GM12878 (cell line): ENCODE measurements around the gene PDGFB. TPM values are rescaled to one million over a fixed set of nuclear protein-coding genes. Genes with fewer than 3 reads are reported as not detected.

Experiments used
- FOXK2 ChIP-seq: fragments of 450-650 bp; IDR thresholded peaks from 2 replicates; pipeline ENCODE4 v1.6.1; 2017; ENCODE audit warnings: mild to moderate bottlenecking, moderate library complexity
- MYC ChIP-seq: IDR thresholded peaks from 2 replicates; pipeline ENCODE4 v1.6.1; 2011; ENCODE audit warnings: mild to moderate bottlenecking, low read length, moderate library complexity, inconsistent platforms; ENCODE audit not compliant: insufficient read depth, insufficient replicate concordance, insufficient read length, severe bottlenecking
- NFYB ChIP-seq: IDR thresholded peaks from 2 replicates; pipeline ENCODE4 v1.6.1; 2011; ENCODE audit warnings: low read depth, mild to moderate bottlenecking, low read length, improper control_type of control experiment, moderate library complexity; ENCODE audit not compliant: insufficient read depth
- PRDM15 ChIP-seq: fragments of 450-650 bp; formaldehyde crosslinking; IDR thresholded peaks from 2 replicates; pipeline ENCODE4 v1.4.0; 2020; ENCODE audit warnings: mild to moderate bottlenecking, moderate library complexity
- REST ChIP-seq: IDR thresholded peaks from 2 replicates; pipeline ENCODE4 v1.6.1; 2012; ENCODE audit warnings: mild to moderate bottlenecking, low read depth, low read length
- RFX5 ChIP-seq: IDR thresholded peaks from 2 replicates; pipeline ENCODE4 v1.6.1; 2011; ENCODE audit warnings: low read depth, low read length, improper control_type of control experiment
- SUZ12 ChIP-seq: fragments of 200-600 bp; sonication (generic); IDR thresholded peaks from one replicate; pipeline ENCODE4 v1.6.1; 2018; ENCODE audit warnings: antibody characterized with exemption, mild to moderate bottlenecking; ENCODE audit not compliant: unreplicated experiment
- ZNF592 ChIP-seq: fragments of 450-650 bp; IDR thresholded peaks from 2 replicates; pipeline ENCODE4 v1.6.1; 2017; ENCODE audit warnings: mild to moderate bottlenecking, moderate library complexity
- polyA plus RNA-seq, 11 experiments: library from polyadenylated mRNA; depleted of rRNA in 4 of 11; unstranded in 6 of 11; stranded (reverse) in 5 of 11; fragments of >200 nt; fragmentation: Nextera tagmentation in 4 of 11; fragmentation: Illumina TruSeq in 1 of 11; extraction: Ambion mirVana in 4 of 11; extraction: Trizol in 1 of 11; gene quantifications; 1 replicate in 1 of 11; 2 replicates in 10 of 11; pipeline versions ENCODE4 v1.2.1 to v1.2.3, GENCODE V29; 2011 to 2016; ENCODE audit warnings: inconsistent platforms in 2 of 11, missing spikeins in 2 of 11, low read depth in 1 of 11
- total RNA-seq, 4 experiments: library from RNA; depleted of rRNA in 3 of 4; stranded (reverse); fragments of >200 nt in 3 of 4; fragmentation: Illumina TruSeq in 1 of 4; extraction: Trizol in 1 of 4; gene quantifications; 2 replicates each; pipeline versions ENCODE4 v1.2.1 to v1.2.3, GENCODE V29; 2013 to 2021

The PDGFB gene
- total and polyA plus RNA-seq, 10 of the 15 experiments (the other 5 are each of a cell fraction or from before 2014, with no cell fraction given), result 0.13 to 1.1 (median 0.56) TPM; not detected in 1

- TF ChIP-seq REST, result no peak
- TF ChIP-seq MYC, result no peak
- no peak for TF ChIP-seq FOXK2
- no peak for TF ChIP-seq SUZ12
- TF ChIP-seq RFX5, result no peak
- TF ChIP-seq ZNF592, result no peak
- no peak for TF ChIP-seq NFYB
- no peak for TF ChIP-seq PRDM15 (CRISPR knock-in tag)
These were observed 44.8 kb upstream of the PDGFB start (continued) for GRCh38 chr22:39289533-39289932.
